Endothelial cell of umbilical vein (primary cell): ENCODE measurements around the gene SEMG2. TPM values are rescaled to one million over a fixed set of nuclear protein-coding genes. Genes with fewer than 3 reads are reported as not detected.

ENCODE experiments used
- BruUV-seq: library from RNA; stranded (reverse); fragments of 400-500 nt; replicated peaks from 2 replicates; lab custom pipeline; 2021; lab: Mats Ljungman, UMichigan
- CTCF ChIA-PET: fragments of 300-600, 350-600 bp; sonication (Branson Sonifier 250); formaldehyde crosslinking; loops from one replicate; lab custom pipeline; 2021; ENCODE audit warnings: antibody characterized with exemption, inconsistent platforms; lab: Charles Lee
- POLR2A ChIA-PET: fragments of 300-600, 350-600 bp; sonication (Branson Sonifier 250); formaldehyde crosslinking; loops from one replicate; lab custom pipeline; 2021; ENCODE audit warnings: antibody characterized with exemption, inconsistent platforms; lab: Charles Lee
- DNase-seq: peaks from one replicate; pipeline ENCODE4 v3.0.0-alpha.2; 2011; ENCODE audit warnings: low read depth, low spot score
- FAIRE-seq: peaks from 2 replicates; lab custom pipeline; 2011; peaks lifted over from hg19 to GRCh38; lab: Jason Lieb, UNC
- H2AFZ ChIP-seq: 2 replicates; pipeline ENCODE4 v1.6.0; 2012; ENCODE audit warnings: low read depth, low read length, control low read depth, inconsistent platforms
- H3K27ac ChIP-seq: 2 replicates; pipeline ENCODE4 v1.5.1; 2011; ENCODE audit warnings: low read depth, mild to moderate bottlenecking, control low read depth, low read length, moderate library complexity; ENCODE audit not compliant: insufficient read depth
- H3K27me3 ChIP-seq, 2 experiments: 2 replicates each; pipeline versions ENCODE4 v1.6.0 to v1.6.1; 2011; ENCODE audit warnings: low read length in 2 of 2, mixed read lengths in 1 of 2; ENCODE audit not compliant: control insufficient read depth in 2 of 2, insufficient read depth in 2 of 2
- H3K36me3 ChIP-seq, 2 experiments: 2 replicates in 1 of 2; 3 replicates in 1 of 2; pipeline ENCODE4 v1.5.1; 2011; ENCODE audit warnings: low read length in 2 of 2, mild to moderate bottlenecking in 1 of 2, moderate library complexity in 1 of 2; ENCODE audit not compliant: control insufficient read depth in 2 of 2, insufficient read depth in 2 of 2; ENCODE audit errors: extremely low read depth in 1 of 2
- H3K4me1 ChIP-seq: 3 replicates; pipeline ENCODE4 v1.5.1; 2011; ENCODE audit warnings: mild to moderate bottlenecking, low read length; ENCODE audit not compliant: control insufficient read depth, insufficient read depth; ENCODE audit errors: extremely low read depth
- H3K4me2 ChIP-seq: 2 replicates; pipeline ENCODE4 v1.6.1; 2011; ENCODE audit warnings: low read length, control low read depth, mixed read lengths; ENCODE audit not compliant: insufficient read depth
- H3K4me3 ChIP-seq, 3 experiments: fragments of 200-600 bp in 1 of 3; sonication (generic), shearing (Covaris generic) in 1 of 3; replicated peaks in 1 of 3; 2 replicates each; pipeline ENCODE4 v1.5.1; 2011 to 2016; ENCODE audit warnings: control low read depth in 3 of 3, low read length in 3 of 3, mild to moderate bottlenecking in 2 of 3, inconsistent platforms in 1 of 3, low read depth in 1 of 3, moderate library complexity in 1 of 3; ENCODE audit not compliant: insufficient read depth in 1 of 3
- H3K79me2 ChIP-seq: 2 replicates; pipeline ENCODE4 v1.6.0; 2012; ENCODE audit warnings: low read length, inconsistent platforms; ENCODE audit not compliant: control insufficient read depth, insufficient read depth
- H3K9ac ChIP-seq: replicated peaks from 2 replicates; pipeline ENCODE3; 2011; ENCODE audit warnings: low read length, control low read depth; ENCODE audit not compliant: insufficient read depth; ENCODE audit errors: extremely low read depth
- H3K9me1 ChIP-seq: replicated peaks from 3 replicates; pipeline ENCODE4 v1.6.0; 2011; ENCODE audit warnings: mild to moderate bottlenecking, low read length; ENCODE audit not compliant: control insufficient read depth, insufficient read depth; ENCODE audit errors: extremely low read depth
- H3K9me3 ChIP-seq: replicated peaks from 2 replicates; pipeline ENCODE4 v1.5.1; 2012; ENCODE audit warnings: low read length, inconsistent platforms; ENCODE audit not compliant: control insufficient read depth, insufficient read depth
- H4K20me1 ChIP-seq: replicated peaks from 2 replicates; pipeline ENCODE3; 2011; ENCODE audit warnings: mild to moderate bottlenecking, low read length; ENCODE audit not compliant: control insufficient read depth, insufficient read depth; ENCODE audit errors: extremely low read depth
- CTCF ChIP-seq, 2 donors: IDR thresholded peaks; 1 replicate in 1 of 2; 2 replicates in 1 of 2; pipeline ENCODE4 v1.5.1; 2011; ENCODE audit warnings: low read length in 2 of 2, mild to moderate bottlenecking in 2 of 2, moderate library complexity in 2 of 2, control low read depth in 1 of 2, inconsistent platforms in 1 of 2, low read depth in 1 of 2; ENCODE audit not compliant: insufficient read depth in 1 of 2; ENCODE audit errors: extremely low read depth in 1 of 2
- EZH2 ChIP-seq: IDR thresholded peaks from 2 replicates; pipeline ENCODE4 v1.6.1; 2012; ENCODE audit warnings: borderline replicate concordance, low read depth, mild to moderate bottlenecking, moderate library complexity, low read length, inconsistent platforms; ENCODE audit not compliant: severe bottlenecking
- FOS ChIP-seq: IDR thresholded peaks from 2 replicates; pipeline ENCODE4 v1.6.1; 2011; ENCODE audit warnings: mild to moderate bottlenecking, low read length, moderate library complexity, borderline replicate concordance; ENCODE audit not compliant: insufficient read depth
- GATA2 ChIP-seq: IDR thresholded peaks from 2 replicates; pipeline ENCODE4 v1.7.0; 2011; ENCODE audit warnings: low read depth, mild to moderate bottlenecking, moderate library complexity, mixed read lengths, low read length; ENCODE audit not compliant: insufficient read length, insufficient read depth
- JUN ChIP-seq: IDR thresholded peaks from 2 replicates; pipeline ENCODE4 v1.6.1; 2011; ENCODE audit warnings: borderline replicate concordance, low read depth; ENCODE audit not compliant: insufficient read length, insufficient read depth
- MAX ChIP-seq: IDR thresholded peaks from 2 replicates; pipeline ENCODE4 v1.6.1; 2011; ENCODE audit not compliant: insufficient read depth, insufficient read length
- MYC ChIP-seq: IDR thresholded peaks from one replicate; pipeline ENCODE4 v1.6.1; 2011; ENCODE audit warnings: mild to moderate bottlenecking, low read depth, low read length
- POLR2A ChIP-seq: IDR thresholded peaks from 2 replicates; pipeline ENCODE4 v1.6.1; 2012; ENCODE audit warnings: low read depth, mild to moderate bottlenecking, control low read depth, low read length
- POLR2AphosphoS5 ChIP-seq: IDR thresholded peaks from 2 replicates; pipeline ENCODE4 v1.6.1; 2012; ENCODE audit warnings: low read depth, mild to moderate bottlenecking, control low read depth, low read length, moderate library complexity; ENCODE audit not compliant: insufficient read depth
- dilution Hi-C: fragments of 300-500 bp; cut with MboI; formaldehyde crosslinking; loops from one replicate; pipeline ENCODE4 v1.15.0; 2019; ENCODE audit warnings: low sequenced_read_pairs; ENCODE audit not compliant: extremely low pct_ligation_motif_present
- intact Hi-C: fragments of 100-400 bp; cut with micrococcal nuclease; formaldehyde crosslinking; loops from one replicate; pipeline ENCODE4 v1.10.0; 2022
- polyA plus RNA-seq, 4 experiments: library from polyadenylated mRNA; depleted of rRNA in 3 of 4; stranded (reverse) in 3 of 4; unstranded in 1 of 4; fragments of >200 nt; gene quantifications; 2 replicates each; pipeline versions ENCODE4 v1.2.1 to v1.2.3, GENCODE V29; 2011 to 2012; ENCODE audit warnings: missing spikeins in 1 of 4
- total RNA-seq: library from RNA; stranded (reverse); gene quantifications from 2 replicates; pipeline ENCODE4 v1.2.3, GENCODE V29; 2021

The SEMG2 gene
- total and polyA plus RNA-seq, 2 donors (not counting 3 experiments of a cell fraction or from before 2014, with no cell fraction given) = not detected

DNA sequence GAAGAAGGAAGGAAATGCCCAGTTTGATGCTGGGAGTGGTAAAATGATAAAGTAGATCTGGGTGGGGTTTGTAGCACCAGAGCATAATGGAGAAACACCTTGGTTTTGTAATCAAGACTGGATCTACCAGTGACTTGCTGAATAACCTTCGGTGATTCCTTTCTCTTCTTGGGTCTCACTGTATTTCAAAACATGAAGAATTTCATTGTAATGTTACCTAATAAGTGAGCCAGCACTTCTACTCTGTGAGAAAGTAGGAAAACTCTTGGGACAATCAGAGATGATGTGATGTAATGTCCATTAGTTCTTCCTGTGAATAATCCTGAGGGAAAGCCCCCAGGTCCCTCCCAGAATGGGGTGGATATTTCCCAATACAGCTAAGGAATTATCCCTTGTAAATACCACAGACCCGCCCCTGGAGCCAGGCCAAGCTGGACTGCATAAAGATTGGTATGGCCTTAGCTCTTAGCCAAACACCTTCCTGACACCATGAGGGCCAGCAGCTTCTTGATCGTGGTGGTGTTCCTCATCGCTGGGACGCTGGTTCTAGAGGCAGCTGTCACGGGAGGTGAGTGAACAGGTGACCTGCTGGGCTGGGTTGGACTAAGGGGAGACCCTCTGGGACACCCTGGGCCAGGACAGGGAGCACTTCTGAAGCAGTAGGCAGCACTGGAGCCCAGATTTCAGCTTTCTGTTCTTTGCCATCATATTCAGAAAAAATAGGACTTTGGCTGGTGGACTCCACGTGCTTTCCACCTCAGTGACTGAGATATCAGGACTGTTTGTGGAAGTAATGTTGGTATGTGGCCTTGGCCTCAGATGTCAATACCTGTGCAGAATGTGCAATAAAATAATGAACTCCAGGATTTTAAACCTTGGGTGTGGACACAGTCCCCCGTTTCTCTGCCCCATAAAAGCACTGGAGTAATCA, 46.5 kb upstream of the SEMG2 start, which contains the start of gene PI3:
Gene PI3, plus strand, starts transcription at position 469 of the 931 bp plus-strand sequence. Its CDS starts 21 bp downstream, at position 490.
- no peaks in the 10 kb centered on the region for H3K79me2 ChIP-seq
- no peaks in the 10 kb centered on the region for H3K9me3 ChIP-seq
- no peaks in the 10 kb centered on the region for H3K9me1 ChIP-seq
- H3K4me3 ChIP-seq = no peak within 1 kb of the TSS
- POLR2A ChIA-PET = interaction anchor here (0.5 kb wide), 1 partner anchor 361 kb away, joined by 4 read pairs; no protein-coding TSS in a partner anchor
- no peaks in the 10 kb centered on the region for H3K36me3 ChIP-seq
- DNase-seq = no peak
- peaks cover 4 to 9% of the 10 kb centered on the region in 2 experiments for H3K27me3 ChIP-seq
- CTCF ChIA-PET = no interaction called here
- H3K9ac ChIP-seq = no peak within 1 kb of the TSS
- H2AFZ ChIP-seq = no peak within 1 kb of the TSS
- no peak within 1 kb of the TSS for H3K4me2 ChIP-seq
- TF ChIP-seq GATA2 (no peak), FOS (no peak), POLR2A (no peak), MAX (no peak), CTCF (IDR thresholded peaks at IDR 0.05; ENCODE audit: extremely low read depth in 1 of 2, insufficient read depth in 1 of 2, low read depth in 1 of 2, low read length in 2 of 2) (no peak), POLR2AphosphoS5 (no peak), EZH2 (no peak), JUN (no peak), MYC (no peak)
- intact Hi-C loops = no loop called here
- BruUV-seq = no TSS peak
- dilution Hi-C loops = no loop called here
- no peak for FAIRE-seq
- H4K20me1 ChIP-seq = no peaks in the 10 kb centered on the region
- H3K4me1 ChIP-seq = no peaks in the 10 kb centered on the region
- H3K27ac ChIP-seq = no peak within 1 kb of the TSS
